Fibroblast of the aortic adventitia (primary cell): ENCODE results near the gene FAM89A. TPM values are rescaled to one million over a fixed set of nuclear protein-coding genes. Genes with fewer than 3 reads are reported as not detected.
"Not testable (repeated sequence)": the region's sequence is repeated elsewhere in the genome, so short reads cannot be mapped to it uniquely, and the experiment has no call there.

Source experiments
- DNase-seq: peaks from one replicate; pipeline ENCODE4 v3.0.0-alpha.2; 2010; ENCODE audit warnings: low read depth
- H3K4me3 ChIP-seq: 2 replicates; pipeline ENCODE4 v1.5.1; 2011; ENCODE audit warnings: low read depth, mild to moderate bottlenecking, control low read depth, low read length, moderate library complexity
- CTCF ChIP-seq: IDR thresholded peaks from 2 replicates; pipeline ENCODE4 v1.5.1; 2011; ENCODE audit warnings: mild to moderate bottlenecking, low read length, control low read depth, inconsistent platforms; ENCODE audit not compliant: insufficient read depth
- total RNA-seq: library from RNA; depleted of rRNA; stranded (reverse); fragments of >200 nt; gene quantifications from 2 replicates; pipeline ENCODE4 v1.2.3, GENCODE V29; 2012; ENCODE audit warnings: low replicate concordance

Gene FAM89A
- total RNA-seq, 1 donor: 2.0 TPM

GRCh38 chr1:231016234-231016633 is 23.8 kb downstream of the FAM89A start:
- no peak for TF ChIP-seq CTCF
- DNase-seq: no peak
- H3K4me3 ChIP-seq: no peak overlapping the region

GRCh38 chr1:231013391-231014015 is 26.6 kb downstream of the FAM89A start:
- no peak for TF ChIP-seq CTCF
- DNase-seq: no peak
- H3K4me3 ChIP-seq: no peak overlapping the region

GRCh38 chr1:231011963-231012362 is 28.1 kb downstream of the FAM89A start:
- no peak overlapping the region for H3K4me3 ChIP-seq
- no peak for TF ChIP-seq CTCF
- no peak for DNase-seq

- no peak overlapping the region for H3K4me3 ChIP-seq
- DNase-seq: no peak
- no peak for TF ChIP-seq CTCF
Observed at GRCh38 chr1:231011360-231011759, 28.7 kb downstream of the FAM89A start.

- not testable (repeated sequence) for DNase-seq, H3K4me3 ChIP-seq
Observed at GRCh38 chr1:231007535-231007934, 32.5 kb downstream of the FAM89A start.

- no peak for TF ChIP-seq CTCF
- no peak overlapping the region for H3K4me3 ChIP-seq
- no peak for DNase-seq
Observed at GRCh38 chr1:231001892-231002291, 38.2 kb downstream of the FAM89A start.

- H3K4me3 ChIP-seq: no peak overlapping the region
- no peak for TF ChIP-seq CTCF
- no peak for DNase-seq
Observed at GRCh38 chr1:231000639-231001038, 39.4 kb downstream of the FAM89A start.
